CD4-positive, alpha-beta T cell treated with Interleukin-6 at 100 ng/mL for 8 hours (primary cell): Measurements from ENCODE around the gene NAV2.
"Not testable (repeated sequence)": the region's sequence is repeated elsewhere in the genome, so short reads cannot be mapped to it uniquely, and the experiment has no call there.

Experiments
- DNase-seq: peaks from one replicate; pipeline ENCODE4 v3.0.0-alpha.2; 2020; ENCODE audit warnings: mixed read lengths, low spot score

NAV2 gene

GRCh38 chr11:20055312-20055711 is 342.7 kb downstream of the NAV2 start:
- DNase-seq, result no peak

GRCh38 chr11:20056109-20056949 is 343.7 kb downstream of the NAV2 start:
- no peak for DNase-seq

- DNase-seq, result no peak
These were observed 344.6 kb downstream of the NAV2 start for GRCh38 chr11:20056950-20057943.

GRCh38 chr11:20058749-20059458 is 346.3 kb downstream of the NAV2 start:
- DNase-seq, result no peak

- DNase-seq, result no peak
These were observed 347.0 kb downstream of the NAV2 start for GRCh38 chr11:20059587-20060021.

GRCh38 chr11:20060181-20060580 is 347.5 kb downstream of the NAV2 start:
- no peak for DNase-seq

GRCh38 chr11:20060647-20061205 is 348.1 kb downstream of the NAV2 start:
- no peak for DNase-seq

GRCh38 chr11:20061776-20062175 is 349.1 kb downstream of the NAV2 start:
- DNase-seq, result no peak

- DNase-seq, result no peak
These were observed 352.3 kb downstream of the NAV2 start for GRCh38 chr11:20064961-20065405.

- no peak for DNase-seq
These were observed 352.8 kb downstream of the NAV2 start for GRCh38 chr11:20065406-20065805.

GRCh38 chr11:20066013-20066782 is 353.6 kb downstream of the NAV2 start:
- no peak for DNase-seq

- DNase-seq, result no peak
These were observed 354.1 kb downstream of the NAV2 start for GRCh38 chr11:20066783-20067156.

- no peak for DNase-seq
These were observed 355.0 kb downstream of the NAV2 start for GRCh38 chr11:20067665-20068064.

- DNase-seq, result no peak
These were observed 356.1 kb downstream of the NAV2 start for GRCh38 chr11:20068691-20069090.

- no peak for DNase-seq
These were observed 357.8 kb downstream of the NAV2 start for GRCh38 chr11:20070459-20070858.

- DNase-seq, result no peak
These were observed 363.0 kb downstream of the NAV2 start for GRCh38 chr11:20075627-20076026.

GRCh38 chr11:20078846-20079245 is 366.2 kb downstream of the NAV2 start:
- no peak for DNase-seq

GRCh38 chr11:20080032-20080685 is 367.5 kb downstream of the NAV2 start:
- no peak for DNase-seq

GRCh38 chr11:20081336-20081735 is 368.7 kb downstream of the NAV2 start:
- no peak for DNase-seq

GRCh38 chr11:20083877-20084276 is 371.2 kb downstream of the NAV2 start:
- not testable (repeated sequence) for DNase-seq
